Fibroblast of gingiva (primary cell): ENCODE measurements around the gene GOPC.

ENCODE experiments used
- DNase-seq: peaks from one replicate; pipeline ENCODE4 v3.0.0-alpha.2; 2011; ENCODE audit warnings: low read depth

GOPC gene

GRCh38 chr6:117595099-117595923 is 7.0 kb downstream of the GOPC start:
- no peak for DNase-seq

GRCh38 chr6:117592983-117593759 is 9.1 kb downstream of the GOPC start:
- no peak for DNase-seq

- no peak for DNase-seq
These were observed 10.9 kb downstream of the GOPC start for GRCh38 chr6:117591405-117591804.

- DNase-seq, result no peak
These were observed 11.9 kb downstream of the GOPC start for GRCh38 chr6:117590447-117590846.

- DNase-seq, result no peak
These were observed 16.7 kb downstream of the GOPC start for GRCh38 chr6:117585647-117586046.

- DNase-seq, result no peak
These were observed 28.1 kb downstream of the GOPC start for GRCh38 chr6:117574198-117574597.

GRCh38 chr6:117573006-117573680 is 29.2 kb downstream of the GOPC start:
- DNase-seq, result no peak

- DNase-seq, result no peak
These were observed 33.4 kb downstream of the GOPC start for GRCh38 chr6:117568831-117569410.

- DNase-seq, result no peak
These were observed 34.1 kb downstream of the GOPC start for GRCh38 chr6:117568247-117568646.

GRCh38 chr6:117564681-117565080 is 37.6 kb downstream of the GOPC start:
- no peak for DNase-seq

GRCh38 chr6:117561128-117561527 is 41.2 kb downstream of the GOPC start:
- DNase-seq, result no peak

GRCh38 chr6:117559299-117559698 is 43.0 kb downstream of the GOPC start:
- no peak for DNase-seq

GRCh38 chr6:117558818-117559217 is 43.5 kb downstream of the GOPC start:
- no peak for DNase-seq

- DNase-seq, result no peak
These were observed 44.4 kb downstream of the GOPC start for GRCh38 chr6:117557951-117558350.

- DNase-seq, result no peak
These were observed 46.3 kb downstream of the GOPC start for GRCh38 chr6:117555882-117556498.

- DNase-seq, result no peak
These were observed 47.0 kb downstream of the GOPC start for GRCh38 chr6:117555262-117555849.

GRCh38 chr6:117553142-117553541 is 49.2 kb downstream of the GOPC start:
- no peak for DNase-seq

GRCh38 chr6:117552618-117553017 is 49.7 kb downstream of the GOPC start:
- DNase-seq, result no peak

GRCh38 chr6:117550618-117551242 is 51.6 kb downstream of the GOPC start:
- DNase-seq, result no peak

GRCh38 chr6:117550078-117550600 is 52.2 kb downstream of the GOPC start:
- no peak for DNase-seq

GRCh38 chr6:117549611-117550010 is 52.7 kb downstream of the GOPC start:
- DNase-seq, result no peak
